H9 (cell line): ENCODE data around the gene SH3PXD2B. TPM values are rescaled to one million over a fixed set of nuclear protein-coding genes. Genes with fewer than 3 reads are reported as not detected.

Experiments
- DNase-seq: peaks from one replicate; pipeline ENCODE4 v3.0.0-alpha.2; 2017
- H2AFZ ChIP-seq: one replicate; pipeline ENCODE4 v1.6.1; 2013; ENCODE audit warnings: mild to moderate bottlenecking, low read length, control low read depth, moderate library complexity
- H2AK5ac ChIP-seq: 2 replicates; pipeline ENCODE4 v1.6.1; 2013; ENCODE audit warnings: low read length, control low read depth, mixed read lengths; ENCODE audit not compliant: insufficient read length
- H2BK120ac ChIP-seq: one replicate; pipeline ENCODE4 v1.6.1; 2013; ENCODE audit warnings: low read depth, mild to moderate bottlenecking, low read length, control low read depth, inconsistent platforms; ENCODE audit not compliant: poor library complexity, severe bottlenecking
- H2BK12ac ChIP-seq: 2 replicates; pipeline ENCODE4 v1.6.1; 2013; ENCODE audit warnings: low read length, control low read depth, mixed read lengths, low read depth; ENCODE audit not compliant: insufficient read length
- H2BK15ac ChIP-seq: 2 replicates; pipeline ENCODE4 v1.6.1; 2013; ENCODE audit warnings: low read depth, low read length, control low read depth
- H2BK20ac ChIP-seq: one replicate; pipeline ENCODE4 v1.6.1; 2013; ENCODE audit warnings: low read depth, mild to moderate bottlenecking, low read length, control low read depth, inconsistent platforms; ENCODE audit not compliant: poor library complexity, severe bottlenecking
- H2BK5ac ChIP-seq: 2 replicates; pipeline ENCODE4 v1.6.1; 2013; ENCODE audit warnings: low read length, control low read depth, mixed read lengths; ENCODE audit not compliant: insufficient read length
- H3K14ac ChIP-seq: 2 replicates; pipeline ENCODE4 v1.6.1; 2013; ENCODE audit warnings: low read length, control low read depth; ENCODE audit not compliant: insufficient read depth
- H3K18ac ChIP-seq: 2 replicates; pipeline ENCODE4 v1.6.1; 2013; ENCODE audit warnings: low read depth, mild to moderate bottlenecking, mixed read lengths, low read length, control low read depth; ENCODE audit not compliant: insufficient read length
- H3K23ac ChIP-seq: 2 replicates; pipeline ENCODE4 v1.6.1; 2013; ENCODE audit warnings: low read length, control low read depth, mixed read lengths, low read depth; ENCODE audit not compliant: insufficient read length
- H3K23me2 ChIP-seq: 2 replicates; pipeline ENCODE4 v1.6.1; 2013; ENCODE audit warnings: low read depth, mild to moderate bottlenecking, mixed read lengths, low read length, control low read depth; ENCODE audit not compliant: insufficient read length, poor library complexity, severe bottlenecking
- H3K27ac ChIP-seq: 2 replicates; pipeline ENCODE4 v1.5.1; 2013; ENCODE audit warnings: low read length, control low read depth, mixed read lengths, low read depth; ENCODE audit not compliant: insufficient read length
- H3K27me3 ChIP-seq: 2 replicates; pipeline ENCODE4 v1.6.1; 2013; ENCODE audit warnings: low read length, control low read depth, inconsistent platforms; ENCODE audit not compliant: insufficient read depth
- H3K4ac ChIP-seq: 2 replicates; pipeline ENCODE4 v1.6.1; 2013; ENCODE audit warnings: low read depth, mild to moderate bottlenecking, control low read depth, inconsistent platforms, low read length, moderate library complexity
- H3K4me1 ChIP-seq: 2 replicates; pipeline ENCODE4 v1.6.1; 2013; ENCODE audit warnings: low read length, control low read depth, inconsistent platforms; ENCODE audit not compliant: insufficient read depth
- H3K4me2 ChIP-seq: 2 replicates; pipeline ENCODE4 v1.6.1; 2013; ENCODE audit warnings: low read length, control low read depth, mixed read lengths; ENCODE audit not compliant: insufficient read length, insufficient read depth
- H3K56ac ChIP-seq: 2 replicates; pipeline ENCODE4 v1.6.1; 2013; ENCODE audit warnings: low read depth, mild to moderate bottlenecking, mixed read lengths, low read length, control low read depth; ENCODE audit not compliant: insufficient read length
- H3K79me1 ChIP-seq: 2 replicates; pipeline ENCODE4 v1.6.1; 2013; ENCODE audit warnings: low read depth, mild to moderate bottlenecking, moderate library complexity, low read length, control low read depth, inconsistent platforms; ENCODE audit not compliant: insufficient read depth, poor library complexity, severe bottlenecking
- H3K79me2 ChIP-seq: 2 replicates; pipeline ENCODE4 v1.6.1; 2013; ENCODE audit warnings: low read length, control low read depth, inconsistent platforms; ENCODE audit not compliant: insufficient read depth
- H3K9ac ChIP-seq: 2 replicates; pipeline ENCODE4 v1.6.1; 2013; ENCODE audit warnings: low read length, control low read depth, mixed read lengths; ENCODE audit not compliant: insufficient read length; ENCODE audit errors: extremely low read depth
- H3K9me3 ChIP-seq: one replicate; pipeline ENCODE4 v1.6.1; 2013; ENCODE audit warnings: low read depth, low read length, inconsistent platforms; ENCODE audit not compliant: control insufficient read depth
- H3T11ph ChIP-seq: one replicate; pipeline ENCODE4 v1.6.1; 2013; ENCODE audit warnings: mild to moderate bottlenecking, low read length, control low read depth, inconsistent platforms
- H4K20me1 ChIP-seq: one replicate; pipeline ENCODE4 v1.6.1; 2013; ENCODE audit not compliant: control insufficient read depth, insufficient read length, insufficient read depth
- H4K5ac ChIP-seq: 2 replicates; pipeline ENCODE4 v1.6.1; 2013; ENCODE audit warnings: low read depth, mild to moderate bottlenecking, mixed read lengths, low read length, control low read depth; ENCODE audit not compliant: insufficient read length
- H4K8ac ChIP-seq: replicated peaks from 2 replicates; pipeline ENCODE4 v1.6.1; 2013; ENCODE audit warnings: low read length, control low read depth, mixed read lengths, low read depth; ENCODE audit not compliant: insufficient read length
- H4K91ac ChIP-seq: 2 replicates; pipeline ENCODE4 v1.6.1; 2013; ENCODE audit warnings: low read depth, mild to moderate bottlenecking, moderate library complexity, mixed read lengths, low read length, control low read depth; ENCODE audit not compliant: insufficient read length
- H3K27ac Mint-ChIP-seq, 3 experiments: 2 replicates in 2 of 3; 3 replicates in 1 of 3; pipeline ENCODE4 v1.8.0; 2020 to 2021; ENCODE audit warnings: mixed read lengths in 3 of 3, mild to moderate bottlenecking in 1 of 3, moderate library complexity in 1 of 3
- H3K27me3 Mint-ChIP-seq: 2 replicates; pipeline ENCODE4 v1.8.0; 2021; ENCODE audit warnings: low read depth, mild to moderate bottlenecking, moderate library complexity, mixed read lengths
- H3K36me3 Mint-ChIP-seq, 3 experiments: 2 replicates in 2 of 3; 3 replicates in 1 of 3; pipeline ENCODE4 v1.8.0; 2020 to 2021; ENCODE audit warnings: low read depth in 3 of 3, mixed read lengths in 3 of 3; ENCODE audit not compliant: insufficient read depth in 1 of 3
- H3K4me1 Mint-ChIP-seq, 2 experiments: 2 replicates each; pipeline ENCODE4 v1.8.0; 2020; ENCODE audit warnings: mixed read lengths in 2 of 2
- H3K4me3 Mint-ChIP-seq, 2 experiments: 2 replicates in 1 of 2; 3 replicates in 1 of 2; pipeline ENCODE4 v1.8.0; 2020 to 2021; ENCODE audit warnings: mild to moderate bottlenecking in 2 of 2, mixed read lengths in 2 of 2, moderate library complexity in 1 of 2
- H3K9me3 Mint-ChIP-seq, 2 experiments: 2 replicates in 1 of 2; 3 replicates in 1 of 2; pipeline ENCODE4 v1.8.0; 2020; ENCODE audit warnings: mild to moderate bottlenecking in 2 of 2, mixed read lengths in 2 of 2, moderate library complexity in 1 of 2
- CTCF ChIP-seq: fragments of 200-600 bp; sonication (generic); conservative IDR thresholded peaks from 3 replicates; pipeline ENCODE4 v1.8.0; 2021; ENCODE audit warnings: antibody characterized with exemption, mild to moderate bottlenecking
- WGBS: extraction: QIAGEN DNeasy Blood & Tissue Kit; methylation state at CpG from one replicate; pipeline ENCODE4 v1.1.7; 2013; ENCODE audit warnings: missing lambda C conversion rate, low lambda C conversion rate, mixed read lengths; ENCODE audit not compliant: insufficient read length; ENCODE audit errors: extremely low coverage; 5-methylcytosine and 5-hydroxymethylcytosine counted together
- total RNA-seq: library from RNA; stranded (reverse); gene quantifications from 2 replicates; pipeline ENCODE4 v1.2.1, GENCODE V29; 2021

SH3PXD2B gene
- total RNA-seq, 1 experiment from 2014 or later = 49.0 TPM

- H3K9me3 ChIP-seq = no peaks in the 10 kb centered on the region
- Mint-ChIP-seq H3K9me3 (no peaks in the 10 kb centered on the region), H3K27me3 (no peaks in the 10 kb centered on the region), H3K36me3 (peaks cover 23 to 54% (median 51%) of the 10 kb centered on the region in 3 experiments), H3K4me3 (no peak overlapping the region), H3K4me1 (no peaks in the 10 kb centered on the region), H3K27ac (peak overlapping the region; percentile 57 to 86 (median 79); a peak in 3 of 7 replicates)
- no peak overlapping the region for H3K4me2 ChIP-seq
- no peak overlapping the region for H3K27ac ChIP-seq
- H3K23me2 ChIP-seq = no peaks in the 10 kb centered on the region
- no peak overlapping the region for H2BK20ac ChIP-seq
- no peak overlapping the region for H4K8ac ChIP-seq
- H3K79me2 ChIP-seq = no peaks in the 10 kb centered on the region
- no peaks in the 10 kb centered on the region for H3K79me1 ChIP-seq
- no CpG with 5 or more reads among the region's 21 CpGs for WGBS
- H3T11ph ChIP-seq = no peak overlapping the region
- H2BK12ac ChIP-seq = no peak overlapping the region
- H2BK15ac ChIP-seq = no peak overlapping the region
- H4K5ac ChIP-seq = no peak overlapping the region
- H3K23ac ChIP-seq = no peak overlapping the region
- no peak overlapping the region for H2AFZ ChIP-seq
- H4K91ac ChIP-seq = no peak overlapping the region
- no peak for TF ChIP-seq CTCF
- H3K56ac ChIP-seq = no peak overlapping the region
- no peaks in the 10 kb centered on the region for H3K4me1 ChIP-seq
- no peak overlapping the region for H2BK5ac ChIP-seq
- no peak overlapping the region for H3K14ac ChIP-seq
- H3K27me3 ChIP-seq = no peaks in the 10 kb centered on the region
- no peak for DNase-seq
- no peaks in the 10 kb centered on the region for H4K20me1 ChIP-seq
- no peak overlapping the region for H3K18ac ChIP-seq
- H3K9ac ChIP-seq = no peak overlapping the region
- no peak overlapping the region for H3K4ac ChIP-seq
- H2AK5ac ChIP-seq = no peak overlapping the region
- H2BK120ac ChIP-seq = no peak overlapping the region
These were observed 73.2 kb downstream of the SH3PXD2B start for GRCh38 chr5:172380987-172381643.
